Measurements from ENCODE around the gene CHPF.
A peak's percentile ranks its signal among the peaks of the same experiment; 100 is the strongest.

The CHPF gene

DNA sequence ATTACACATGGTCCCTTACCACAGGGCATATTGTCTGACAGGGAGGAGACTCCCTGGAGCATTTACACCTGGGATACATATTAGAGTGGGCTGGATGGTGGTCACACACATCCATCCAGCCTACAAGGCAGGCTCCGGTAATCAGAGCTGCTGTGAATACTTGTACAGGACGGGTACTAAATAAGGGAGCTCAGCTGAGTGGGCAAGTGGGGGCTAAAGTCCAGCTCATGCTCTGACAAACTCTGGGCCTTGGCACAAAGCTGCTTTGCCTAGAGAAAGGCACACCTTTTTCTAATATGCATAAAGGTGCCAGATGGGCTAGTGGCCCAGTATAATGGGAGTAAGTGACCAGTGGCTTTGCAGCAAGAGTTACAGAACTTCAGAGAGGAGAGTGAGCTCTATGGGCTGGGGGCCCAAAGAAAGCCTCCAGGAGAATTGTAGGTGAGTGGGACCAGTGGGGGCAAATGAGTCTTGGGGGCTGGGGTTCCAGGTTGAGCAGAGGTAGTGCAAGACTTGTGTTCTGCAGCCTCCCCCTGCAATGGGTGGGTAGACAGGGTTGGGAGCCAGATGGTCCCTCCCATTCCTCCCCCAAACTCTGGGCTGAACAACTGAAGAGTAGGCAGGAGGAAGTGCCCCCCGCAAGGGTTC, 1.8 kb upstream of the CHPF start:
- TF ChIP-seq POLR2AphosphoS5 (IDR thresholded peaks at IDR 0.05; ENCODE audit: low read depth, low read length): no peak
- TF ChIP-seq POLR2A (IDR thresholded peaks at IDR 0.05; ENCODE audit: low read depth, low read length): no peak
- no peak for TF ChIP-seq TAF1 (IDR thresholded peaks at IDR 0.05; ENCODE audit: borderline replicate concordance, low read depth, low read length)
- DNase-seq (ENCODE audit: insufficient read length) (no peak), FAIRE-seq (no peak)

DNA sequence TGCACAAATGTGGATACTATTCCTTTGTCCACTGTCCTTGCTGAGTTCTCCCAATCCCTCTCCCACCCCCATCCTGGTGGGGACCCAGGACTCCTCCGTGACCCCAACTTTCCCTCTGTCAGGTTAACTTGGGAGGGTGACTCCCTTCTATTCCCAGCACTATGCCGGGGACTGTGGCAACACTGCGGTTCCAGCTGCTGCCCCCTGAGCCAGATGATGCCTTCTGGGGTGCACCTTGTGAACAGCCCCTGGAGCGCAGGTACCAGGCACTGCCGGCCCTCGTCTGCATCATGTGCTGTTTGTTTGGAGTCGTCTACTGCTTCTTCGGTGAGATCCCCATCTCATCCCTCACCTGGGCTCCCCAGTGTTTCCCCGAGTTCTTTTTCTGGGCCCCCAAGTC, 958 bp upstream of the CHPF start:
- no peak for TF ChIP-seq POLR2A (IDR thresholded peaks at IDR 0.05; ENCODE audit: low read depth, low read length)
- no peak for TF ChIP-seq TAF1 (IDR thresholded peaks at IDR 0.05; ENCODE audit: borderline replicate concordance, low read depth, low read length)
- TF ChIP-seq POLR2AphosphoS5 (IDR thresholded peaks at IDR 0.05; ENCODE audit: low read depth, low read length): no peak
- DNase-seq (ENCODE audit: insufficient read length) (no peak), FAIRE-seq (no peak)

DNA sequence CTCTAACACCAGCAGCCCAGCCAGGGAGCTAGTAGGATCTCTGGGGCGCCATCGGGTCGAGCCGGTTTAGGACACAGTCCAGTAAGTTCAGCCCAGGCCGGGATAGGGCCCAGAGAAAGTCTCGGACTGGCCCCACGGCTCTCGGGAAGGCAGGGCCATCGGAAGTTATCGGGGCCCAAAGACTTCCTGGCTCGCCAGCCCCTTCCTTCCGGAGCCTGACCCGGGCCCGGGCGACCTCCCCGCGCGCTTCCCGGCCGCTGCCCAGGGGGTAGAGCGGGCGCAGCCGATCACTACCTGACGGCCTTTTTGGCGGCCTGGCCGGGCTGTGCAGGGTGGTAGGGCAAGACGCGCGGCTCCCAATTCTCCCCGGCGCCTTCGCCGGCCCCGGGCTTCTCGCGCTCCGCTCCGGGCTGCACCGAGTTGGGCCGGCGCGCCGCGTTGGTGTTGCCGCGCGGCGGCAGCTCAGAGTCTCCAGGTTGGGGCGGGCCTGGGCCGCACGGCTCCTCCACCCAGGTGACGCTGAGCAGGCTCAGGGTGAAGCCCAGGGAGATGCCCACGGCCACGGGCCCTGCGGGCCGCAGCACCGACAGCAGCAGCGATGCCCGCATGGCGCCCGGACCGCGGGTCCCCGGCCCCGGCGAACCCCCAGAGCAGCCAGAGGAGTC, 546 bp downstream of the CHPF start:
- DNase-seq (ENCODE audit: insufficient read length) (peak; percentile 45), FAIRE-seq (peak; percentile 40)
- no peak for TF ChIP-seq POLR2AphosphoS5 (IDR thresholded peaks at IDR 0.05; ENCODE audit: low read depth, low read length)
- no peak for TF ChIP-seq POLR2A (IDR thresholded peaks at IDR 0.05; ENCODE audit: low read depth, low read length)
- no peak for TF ChIP-seq TAF1 (IDR thresholded peaks at IDR 0.05; ENCODE audit: borderline replicate concordance, low read depth, low read length)

DNA sequence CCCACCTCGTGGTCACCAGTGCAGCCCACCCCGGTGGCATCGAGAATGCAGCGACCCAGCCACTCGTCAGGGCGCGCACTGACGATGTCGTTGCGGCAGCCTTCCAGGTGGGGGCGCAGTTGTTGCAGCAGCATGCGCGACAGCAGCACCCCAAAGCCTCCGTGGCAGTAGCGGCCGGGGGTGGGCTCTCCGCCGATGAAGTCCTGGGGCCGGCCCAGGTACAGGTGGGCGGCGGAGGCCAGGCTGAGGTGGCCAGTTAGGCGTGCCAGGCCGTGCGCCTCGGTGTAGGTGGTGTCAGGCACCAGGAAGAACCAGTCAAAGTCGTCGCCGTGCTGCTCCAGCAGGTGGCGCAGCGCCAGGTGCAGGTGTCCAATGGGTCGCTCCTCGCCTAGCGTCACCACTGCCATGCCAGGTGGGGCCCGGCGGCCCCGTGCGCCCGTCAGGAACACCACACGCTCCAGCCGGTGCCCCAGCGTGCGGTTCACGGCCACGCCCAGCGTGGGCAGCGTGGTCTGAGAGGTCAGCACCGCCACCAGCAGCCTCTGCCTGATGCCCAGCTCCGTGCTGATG, 1.9 kb downstream of the CHPF start:
- no peak for TF ChIP-seq POLR2A (IDR thresholded peaks at IDR 0.05; ENCODE audit: low read depth, low read length)
- peak; percentile 91 for DNase-seq (ENCODE audit: insufficient read length)

DNA sequence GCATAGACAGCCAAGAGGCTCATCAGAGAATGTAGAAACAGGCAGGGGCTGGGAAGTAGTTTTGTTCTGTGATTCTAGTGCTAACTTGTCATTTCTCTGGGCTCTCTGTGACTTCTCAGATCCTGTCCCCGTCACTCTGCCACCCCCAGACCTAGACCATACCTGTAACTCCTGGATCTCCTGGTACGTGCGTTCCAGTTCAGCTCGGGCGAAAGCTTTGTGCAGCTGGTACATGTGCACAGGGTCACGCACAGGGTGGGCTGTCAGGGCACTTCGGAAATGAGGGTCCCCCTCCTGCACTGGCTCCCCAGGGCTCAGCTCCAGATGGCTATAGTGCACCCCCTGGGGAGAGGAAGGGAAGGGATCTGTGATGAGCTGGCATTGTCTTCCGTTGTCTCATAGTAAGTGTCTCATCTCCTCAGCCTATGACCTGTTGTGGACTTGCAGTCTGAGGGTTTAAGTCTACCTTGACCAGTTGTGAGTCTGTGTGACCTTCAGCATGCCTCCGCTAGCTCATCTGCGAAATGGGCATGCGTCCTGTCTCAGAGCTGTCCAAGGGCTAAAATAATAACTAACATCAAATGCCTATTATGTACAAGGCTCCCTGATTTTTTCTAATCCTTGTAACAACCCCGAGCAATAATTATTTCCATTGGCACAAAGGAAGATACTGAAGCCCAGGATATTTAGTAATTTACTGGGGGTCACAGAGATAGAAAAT, 2.7 kb downstream of the CHPF start:
- TF ChIP-seq POLR2A (IDR thresholded peaks at IDR 0.05; ENCODE audit: low read depth, low read length) (no peak), POLR2AphosphoS5 (IDR thresholded peaks at IDR 0.05; ENCODE audit: low read depth, low read length) (no peak), TAF1 (IDR thresholded peaks at IDR 0.05; ENCODE audit: borderline replicate concordance, low read depth, low read length) (no peak)
- FAIRE-seq (no peak), DNase-seq (ENCODE audit: insufficient read length) (no peak)

More for the DNA sequence above, 1.9 kb downstream of the CHPF start:
- FAIRE-seq: peak; percentile 98

DNA sequence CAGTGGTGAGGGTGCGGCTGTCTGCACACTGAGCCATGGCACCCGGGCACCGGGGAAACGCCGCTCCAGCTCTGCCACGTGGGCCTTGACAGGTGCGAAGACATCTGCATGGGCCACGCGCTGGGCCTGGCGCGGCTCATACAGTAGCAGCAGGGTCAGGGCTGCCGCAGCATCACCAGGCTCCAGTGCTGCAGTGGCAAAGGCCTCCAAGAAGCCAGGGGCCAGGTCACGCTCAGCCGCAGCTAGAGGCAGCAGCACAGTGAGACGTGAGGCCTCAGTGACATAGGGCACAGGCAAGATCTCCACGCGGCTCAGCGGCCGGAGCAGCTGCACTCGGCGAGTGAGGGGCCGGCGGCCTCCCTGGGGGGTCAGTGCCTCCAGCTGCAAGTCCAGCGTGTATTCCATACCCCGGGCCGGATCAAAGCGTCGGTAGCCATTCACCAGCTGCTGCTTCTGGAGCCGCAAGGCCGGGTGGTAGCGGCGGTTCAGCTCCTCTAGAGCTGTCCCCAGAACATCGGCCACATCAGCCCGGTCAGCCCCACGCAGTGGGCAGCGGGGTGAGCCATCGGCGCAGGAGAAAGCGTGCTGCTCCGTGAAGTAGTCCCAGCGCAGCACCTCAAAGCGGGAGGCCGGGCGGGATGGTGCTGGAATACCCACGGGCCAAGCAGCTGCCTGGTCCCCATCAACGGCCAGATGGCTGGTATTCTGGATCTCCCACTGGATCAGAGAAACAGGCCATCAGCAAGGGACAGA, 3.5 kb downstream of the CHPF start:
- DNase-seq (ENCODE audit: insufficient read length) (no peak), FAIRE-seq (no peak)
- no peak for TF ChIP-seq POLR2A (IDR thresholded peaks at IDR 0.05; ENCODE audit: low read depth, low read length)
- no peak for TF ChIP-seq TAF1 (IDR thresholded peaks at IDR 0.05; ENCODE audit: borderline replicate concordance, low read depth, low read length)
- no peak for TF ChIP-seq POLR2AphosphoS5 (IDR thresholded peaks at IDR 0.05; ENCODE audit: low read depth, low read length)

DNA sequence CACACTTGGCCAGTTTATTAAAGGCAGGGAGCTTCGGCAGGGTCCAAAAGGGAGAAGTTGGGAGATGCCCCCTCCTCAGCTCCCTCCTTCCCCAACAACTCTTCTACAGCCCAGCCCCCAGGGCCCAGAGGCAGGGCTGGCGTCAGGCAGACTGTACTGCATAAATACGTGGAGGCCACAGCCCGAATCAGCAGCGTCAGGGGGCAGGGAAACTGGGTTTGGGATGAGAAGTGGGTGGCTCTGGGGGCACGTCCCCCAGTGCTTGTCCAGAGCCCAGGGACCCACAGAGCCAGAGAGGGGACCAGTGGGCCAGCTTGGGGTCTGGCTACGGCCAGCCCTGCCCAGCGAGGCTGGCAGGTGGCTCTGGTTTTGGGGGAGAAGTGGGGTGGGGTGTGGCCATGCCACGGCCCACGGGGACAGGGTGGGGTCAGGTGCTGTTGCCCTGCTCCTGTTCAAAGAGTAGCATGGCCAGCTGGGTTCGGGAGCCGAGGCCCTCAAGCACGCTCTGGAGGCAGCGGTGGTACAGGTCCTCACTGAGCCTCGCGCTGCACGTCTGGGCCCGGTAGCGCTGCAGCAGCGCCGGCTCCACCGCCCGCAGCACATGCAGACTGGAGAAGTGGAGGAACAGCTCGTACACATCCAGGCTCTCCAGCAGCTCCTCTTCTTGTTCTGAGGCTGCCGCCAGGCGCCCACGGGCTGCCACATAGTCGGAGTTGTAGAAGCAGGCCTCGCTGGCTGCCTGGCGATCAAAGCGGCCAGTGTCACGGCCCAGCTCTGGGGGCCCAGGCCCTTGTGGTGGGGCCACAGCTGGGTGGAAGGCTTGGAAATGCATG, 4.4 kb downstream of the CHPF start:
- DNase-seq (ENCODE audit: insufficient read length) (no peak), FAIRE-seq (no peak)
- no peak for TF ChIP-seq POLR2A (IDR thresholded peaks at IDR 0.05; ENCODE audit: low read depth, low read length)
- TF ChIP-seq TAF1 (IDR thresholded peaks at IDR 0.05; ENCODE audit: borderline replicate concordance, low read depth, low read length): no peak
- no peak for TF ChIP-seq POLR2AphosphoS5 (IDR thresholded peaks at IDR 0.05; ENCODE audit: low read depth, low read length)

DNA sequence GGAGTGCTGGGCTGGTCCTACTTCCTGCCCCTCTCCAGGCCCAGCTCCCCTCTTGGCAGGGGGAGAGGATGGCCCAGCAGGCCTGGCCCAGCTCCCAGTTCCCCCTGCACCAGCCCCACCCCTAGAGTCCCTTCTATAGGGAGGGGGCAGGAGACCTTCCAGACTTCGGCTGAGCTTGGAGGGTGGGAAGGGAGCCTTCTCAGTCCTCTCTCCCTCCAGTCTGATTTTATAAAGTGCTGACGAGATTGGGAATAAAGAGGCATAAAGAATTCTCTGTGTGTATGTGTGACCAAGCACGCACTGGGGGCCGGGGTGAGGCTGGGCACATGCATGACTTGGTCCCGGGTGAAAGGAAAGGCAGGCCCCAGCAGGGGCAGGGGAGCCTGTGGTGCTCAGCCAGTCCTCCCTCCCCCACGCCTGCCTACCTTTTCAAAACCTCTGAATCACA, 5.1 kb downstream of the CHPF start:
- FAIRE-seq (no peak), DNase-seq (ENCODE audit: insufficient read length) (no peak)
- TF ChIP-seq TAF1 (IDR thresholded peaks at IDR 0.05; ENCODE audit: borderline replicate concordance, low read depth, low read length) (no peak), POLR2A (IDR thresholded peaks at IDR 0.05; ENCODE audit: low read depth, low read length) (no peak), POLR2AphosphoS5 (IDR thresholded peaks at IDR 0.05; ENCODE audit: low read depth, low read length) (no peak)

DNA sequence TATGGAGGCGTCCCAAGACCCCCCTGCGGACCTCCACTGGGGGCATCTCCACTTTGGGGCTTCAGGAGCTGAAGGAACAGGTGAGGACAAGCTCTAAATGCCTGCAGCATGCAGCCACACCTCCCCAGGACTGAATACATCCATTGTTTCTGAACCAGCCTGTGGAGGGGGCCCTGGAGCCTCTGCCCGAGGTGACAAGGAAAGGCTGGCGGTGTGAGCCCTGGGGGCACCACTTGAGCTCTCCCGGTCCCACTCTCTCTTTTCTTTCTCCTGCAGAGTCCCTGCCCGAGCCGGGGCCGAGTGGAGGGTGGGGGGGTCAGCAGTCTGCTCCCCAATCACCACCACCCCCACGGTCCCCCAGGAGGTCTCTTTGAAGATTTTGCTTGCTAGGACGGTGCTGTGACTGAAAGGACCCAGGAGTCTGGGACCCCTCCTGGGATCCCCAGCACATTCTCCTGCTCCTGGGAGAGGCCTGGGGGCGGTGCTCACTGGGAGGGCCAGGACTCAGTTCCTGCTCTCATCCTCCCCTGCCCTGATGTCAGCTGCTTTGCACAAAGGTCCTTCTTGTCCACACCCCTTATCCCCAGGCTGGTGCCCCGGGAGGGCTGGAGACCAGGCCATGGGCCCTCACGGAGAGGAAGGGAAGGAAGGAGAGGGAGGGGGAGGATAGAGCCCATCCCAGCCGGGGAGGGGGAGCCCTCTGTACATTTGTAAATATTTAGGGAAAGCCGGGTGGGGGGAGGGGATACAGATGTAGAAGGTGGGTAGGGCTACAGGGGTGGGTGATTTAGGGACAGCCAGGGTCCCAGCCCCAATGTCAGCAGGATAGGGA, 5.7 kb downstream of the CHPF start:
- no peak for TF ChIP-seq TAF1 (IDR thresholded peaks at IDR 0.05; ENCODE audit: borderline replicate concordance, low read depth, low read length)
- TF ChIP-seq POLR2AphosphoS5 (IDR thresholded peaks at IDR 0.05; ENCODE audit: low read depth, low read length): no peak
- TF ChIP-seq POLR2A (IDR thresholded peaks at IDR 0.05; ENCODE audit: low read depth, low read length): no peak
- no peak for FAIRE-seq
- no peak for DNase-seq (ENCODE audit: insufficient read length)

DNA sequence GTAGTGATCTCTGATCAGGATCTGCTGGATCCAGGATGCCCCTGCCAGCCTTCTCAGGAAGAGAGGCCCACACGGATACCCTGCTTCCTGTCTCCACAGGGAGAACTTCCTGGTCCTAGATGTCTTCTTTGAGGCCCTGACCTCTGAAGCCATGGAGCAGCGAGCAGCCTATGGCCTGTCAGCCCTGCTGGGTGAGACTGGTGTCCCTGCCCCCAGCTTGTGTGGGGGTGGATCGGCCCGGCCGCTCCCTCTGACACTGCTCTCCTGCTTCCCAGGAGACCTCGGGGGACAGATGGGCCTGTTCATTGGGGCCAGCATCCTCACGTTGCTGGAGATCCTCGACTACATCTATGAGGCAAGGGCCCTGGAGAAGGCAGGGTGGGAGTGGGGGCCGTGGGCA, 6.6 kb downstream of the CHPF start:
- no peak for FAIRE-seq
- TF ChIP-seq POLR2A (IDR thresholded peaks at IDR 0.05; ENCODE audit: low read depth, low read length): no peak
- TF ChIP-seq POLR2AphosphoS5 (IDR thresholded peaks at IDR 0.05; ENCODE audit: low read depth, low read length): no peak
- TF ChIP-seq TAF1 (IDR thresholded peaks at IDR 0.05; ENCODE audit: borderline replicate concordance, low read depth, low read length): no peak
- DNase-seq (ENCODE audit: insufficient read length): no peak
